Aorta (tissue), 5 donors: ENCODE measurements around the gene ZNF682. TPM values are rescaled to one million over a fixed set of nuclear protein-coding genes. Genes with fewer than 3 reads are reported as not detected.
"Not testable (repeated sequence)": the region's sequence is repeated elsewhere in the genome, so short reads cannot be mapped to it uniquely, and the experiment has no call there.

Experiments used
- ATAC-seq: fragments of 200-7000 bp; cut with Tn5 transposase; one replicate; pipeline ENCODE4 v1.9.1; 2022; ENCODE audit warnings: moderate library complexity; ENCODE audit not compliant: low FRiP score
- DNase-seq, 2 donors: peaks; one replicate each; pipeline ENCODE4 v3.0.0-alpha.2; 2020
- H3K27ac ChIP-seq, 2 donors: one replicate each; pipeline ENCODE4 v1.5.1; 2013; ENCODE audit warnings: low read length in 2 of 2, mild to moderate bottlenecking in 2 of 2, moderate library complexity in 2 of 2, control low read depth in 1 of 2, inconsistent platforms in 1 of 2, low read depth in 1 of 2
- H3K27me3 ChIP-seq, 2 donors: one replicate each; pipeline ENCODE4 v1.6.1; 2013; ENCODE audit warnings: control low read depth in 1 of 2, low read length in 1 of 2, mild to moderate bottlenecking in 1 of 2, moderate library complexity in 1 of 2; ENCODE audit not compliant: insufficient read depth in 2 of 2, control insufficient read depth in 1 of 2
- H3K36me3 ChIP-seq, 2 donors: one replicate each; pipeline ENCODE4 v1.6.1; 2013; ENCODE audit warnings: control low read depth in 1 of 2, low read length in 1 of 2, mild to moderate bottlenecking in 1 of 2; ENCODE audit not compliant: insufficient read depth in 2 of 2, control insufficient read depth in 1 of 2
- H3K4me1 ChIP-seq, 2 donors: one replicate each; pipeline ENCODE4 v1.6.1; 2013; ENCODE audit warnings: low read length in 2 of 2, control low read depth in 1 of 2, mild to moderate bottlenecking in 1 of 2, moderate library complexity in 1 of 2; ENCODE audit not compliant: insufficient read depth in 2 of 2, control insufficient read depth in 1 of 2
- H3K4me3 ChIP-seq, 2 donors: one replicate each; pipeline ENCODE4 v1.5.1; 2013; ENCODE audit warnings: low read length in 2 of 2, control low read depth in 1 of 2, mild to moderate bottlenecking in 1 of 2
- H3K9me3 ChIP-seq: one replicate; pipeline ENCODE4 v1.6.1; 2013; ENCODE audit warnings: mild to moderate bottlenecking, low read length; ENCODE audit not compliant: control insufficient read depth
- WGBS, 2 donors: extraction: QIAGEN DNeasy Blood & Tissue Kit; methylation state at CpG; one replicate each; pipeline ENCODE4 v1.1.7; 2013; 5-methylcytosine and 5-hydroxymethylcytosine counted together
- intact Hi-C, 2 donors: fragments of 100-400 bp; cut with DNase I; formaldehyde crosslinking; loops; one replicate each; pipeline versions ENCODE4 v1.14.2 to v1.15.0; 2022
- long read RNA-seq, 2 donors: library from polyadenylated mRNA; unstranded; transcript quantifications; one replicate each; pipeline ENCODE4 v2.0.0, GENCODE V29; 2020 to 2021
- polyA plus RNA-seq, 2 donors: library from polyadenylated mRNA; stranded (reverse); fragments of 200-250 nt; gene quantifications; one replicate each; pipeline ENCODE4 v1.2.3, GENCODE V29; 2013
- total RNA-seq, 2 donors: library from RNA; stranded (reverse); fragmentation: NEBNext Ultra II Directional; extraction: Animal tissue kit (Norgen Biotek cat#: 25700); gene quantifications; one replicate each; pipeline ENCODE4 v1.2.1, GENCODE V29; 2021
- donor health status: healthy with polysubstance abuse.
- donor health status: Bipolar disorder and iron deficiency.
- donor health status: DM: no; HTN: no; CAD: no.
- donor health status: DM: no; HTN: no; CAD: no.
- donor health status: DM: yes; HTN: yes; CAD: no.

ZNF682 gene
- 1 to 10 TPM; 4.2 to 7.5 TPM for total RNA-seq
- polyA plus RNA-seq, result 1 to 10 TPM; 2.1 to 2.2 TPM
- long read RNA-seq, donor 1, partial matches to known transcripts, result 0 of 3 reads
- long read RNA-seq, donor 1, other reads (novel, unspliced or antisense), result 2 of 3 reads
- long read RNA-seq, donor 2, partial matches to known transcripts, result 1 of 4 reads
- long read RNA-seq, donor 2, other reads (novel, unspliced or antisense), result 2 of 4 reads

- Histone ChIP-seq H3K4me3 (peak within 1 kb of the TSS; percentile 71 to 93), H3K9me3 (no peaks in the 10 kb centered on the region), H3K27ac (peak within 1 kb of the TSS in 1 of 2 donors; percentile 15), H3K27me3 (no peaks in the 10 kb centered on the region), H3K4me1 (no peaks in the 10 kb centered on the region), H3K36me3 (no peaks in the 10 kb centered on the region)
- DNase-seq (peak; percentile 95 to 96), ATAC-seq (peak; percentile 100)
- intact Hi-C loops, result loop anchor here in 1 of 2 donors (2.0 to 5.0 kb wide), 2 partner anchors 14 to 38 kb away; partner anchors contain the start of gene ZNF90
- WGBS, 2 donors, result 0 to 1% methylated on average over 25 of the region's 25 CpGs
Measured at GRCh38 chr19:20039203-20039723, at the start of gene ZNF682. Gene ZNF682 (minus strand): TSS chr19:20039505. CDS start chr19:20039345, 160 bp downstream.

- intact Hi-C loops, result loop anchor here in 1 of 2 donors (5.0 kb wide), 1 partner anchor 561 kb away; no protein-coding TSS in a partner anchor
- H3K27me3 ChIP-seq, H3K4me1 ChIP-seq, DNase-seq, H3K4me3 ChIP-seq, H3K27ac ChIP-seq, ATAC-seq, H3K9me3 ChIP-seq, H3K36me3 ChIP-seq: not testable (repeated sequence)
- 68 to 78% methylated on average over 7 of the region's 7 CpGs for WGBS, 2 donors
Measured at GRCh38 chr19:20082876-20083275, 43.6 kb upstream of the ZNF682 start.

- not testable (repeated sequence) for H3K27ac ChIP-seq, H3K4me3 ChIP-seq, H3K36me3 ChIP-seq, ATAC-seq, H3K27me3 ChIP-seq, H3K9me3 ChIP-seq, H3K4me1 ChIP-seq, DNase-seq
- 62 to 80% methylated on average over 3 of the region's 3 CpGs for WGBS, 2 donors
- intact Hi-C loops, result loop anchor here in 1 of 2 donors (5.0 kb wide), 1 partner anchor 560 kb away; no protein-coding TSS in a partner anchor
Measured at GRCh38 chr19:20082232-20082833, 43.0 kb upstream of the ZNF682 start.

GRCh38 chr19:20080656-20081055 lies 41.4 kb upstream of the ZNF682 start:
- no peaks in the 10 kb centered on the region for H3K36me3 ChIP-seq
- intact Hi-C loops, result loop anchor here in 1 of 2 donors (5.0 kb wide), 1 partner anchor 558 kb away; no protein-coding TSS in a partner anchor
- H3K4me1 ChIP-seq, result no peaks in the 10 kb centered on the region
- no peaks in the 10 kb centered on the region for H3K9me3 ChIP-seq
- no peaks in the 10 kb centered on the region for H3K27me3 ChIP-seq
- 60 to 65% methylated on average over 3 of the region's 3 CpGs for WGBS, 2 donors
- no peak for DNase-seq
- H3K4me3 ChIP-seq, result no peak overlapping the region
- no peak for ATAC-seq
- no peak overlapping the region for H3K27ac ChIP-seq

GRCh38 chr19:20079476-20079875 lies 40.2 kb upstream of the ZNF682 start:
- Histone ChIP-seq H3K27ac (no peak overlapping the region), H3K36me3 (no peaks in the 10 kb centered on the region), H3K27me3 (no peaks in the 10 kb centered on the region), H3K9me3 (no peaks in the 10 kb centered on the region), H3K4me1 (no peaks in the 10 kb centered on the region), H3K4me3 (no peak overlapping the region)
- DNase-seq, result no peak
- ATAC-seq, result no peak
- WGBS, 2 donors, result 14 to 17% methylated on average over 8 of the region's 8 CpGs
- intact Hi-C loops, result loop anchor here in 1 of 2 donors (5.0 kb wide), 2 partner anchors 42 to 88 kb away; partner anchors contain the start of genes ZNF486 and ZNF682

GRCh38 chr19:20078581-20079031 lies 39.3 kb upstream of the ZNF682 start:
- intact Hi-C loops, result loop anchor here in 1 of 2 donors (5.0 kb wide), 2 partner anchors 41 to 89 kb away; partner anchors contain the start of genes ZNF486 and ZNF682
- DNase-seq, result peak; percentile 49 to 78

GRCh38 chr19:20077791-20078463 lies 38.6 kb upstream of the ZNF682 start, which contains the start of gene ZNF90:
Gene ZNF90 (plus strand): TSS chr19:20078000. CDS start chr19:20078133, 133 bp downstream.
- no peak within 1 kb of the TSS for H3K27ac ChIP-seq
- H3K36me3 ChIP-seq, result no peaks in the 10 kb centered on the region
- peak; percentile 97 for ATAC-seq
- H3K9me3 ChIP-seq, result no peaks in the 10 kb centered on the region
- intact Hi-C loops, result loop anchor here in 1 of 2 donors (5.0 kb wide), 2 partner anchors 41 to 89 kb away; partner anchors contain the start of genes ZNF486 and ZNF682
- H3K4me3 ChIP-seq, result peak within 1 kb of the TSS; percentile 0 to 47
- H3K4me1 ChIP-seq, result no peaks in the 10 kb centered on the region
- DNase-seq, result peak; percentile 95 to 97
- 1% methylated on average over 27 to 28 of the region's 28 CpGs for WGBS, 2 donors
- H3K27me3 ChIP-seq, result no peaks in the 10 kb centered on the region

More at GRCh38 chr19:20078581-20079031, 39.3 kb upstream of the ZNF682 start:
- H3K27ac ChIP-seq, result no peak overlapping the region
- H3K4me3 ChIP-seq, result peak overlapping the region; percentile 0 to 47
- no peaks in the 10 kb centered on the region for H3K9me3 ChIP-seq
- peak; percentile 58 for ATAC-seq
- no peaks in the 10 kb centered on the region for H3K36me3 ChIP-seq
- WGBS, 2 donors, result 1% methylated on average over 19 of the region's 19 CpGs
- H3K27me3 ChIP-seq, result no peaks in the 10 kb centered on the region
- no peaks in the 10 kb centered on the region for H3K4me1 ChIP-seq

- no peaks in the 10 kb centered on the region for H3K27me3 ChIP-seq
- DNase-seq (no peak), ATAC-seq (no peak)
- H3K36me3 ChIP-seq, result no peaks in the 10 kb centered on the region
- no peak overlapping the region for H3K27ac ChIP-seq
- 89 to 91% methylated on average over 5 of the region's 5 CpGs for WGBS, 2 donors
- intact Hi-C loops, result no loop called here
- peaks cover 2% of the 10 kb centered on the region for H3K9me3 ChIP-seq
- no peak overlapping the region for H3K4me3 ChIP-seq
- no peaks in the 10 kb centered on the region for H3K4me1 ChIP-seq
Measured at GRCh38 chr19:20072936-20073335, 33.6 kb upstream of the ZNF682 start.
